Renal cortex interstitium (tissue), 11 donors: Measurements from ENCODE around the gene PXK. TPM values are rescaled to one million over a fixed set of nuclear protein-coding genes. Genes with fewer than 3 reads are reported as not detected.

ENCODE experiments used
- DNase-seq, 11 donors: peaks; one replicate each; pipeline ENCODE4 v3.0.0-alpha.2; 2013; ENCODE audit warnings: low read depth in 9 of 11, low spot score in 4 of 11; ENCODE audit errors: extremely low read depth in 1 of 11
- polyA plus RNA-seq, 3 donors: library from polyadenylated mRNA; unstranded; fragments of 120-200 nt; gene quantifications; one replicate each; pipeline ENCODE4 v1.2.1, GENCODE V29; 2013; ENCODE audit not compliant: insufficient read length in 3 of 3

PXK gene
- polyA plus RNA-seq, 3 donors: 21.8 to 34.0 (median 31.2) TPM

- no peak for DNase-seq
These were observed 140.6 kb downstream of the PXK start for GRCh38 chr3:58473275-58473674.

GRCh38 chr3:58474348-58474911 lies 141.7 kb downstream of the PXK start:
- no peak for DNase-seq

GRCh38 chr3:58474967-58475578 lies 142.4 kb downstream of the PXK start:
- DNase-seq: no peak

Other genes with a start within 250 kb of the PXK start
- 1 to 10 TPM; 2.4 to 9.4 (median 4.4) TPM for gene DNASE1L3, start 121.9 kb upstream of the PXK start, polyA plus RNA-seq
- 10 to 100 TPM; 11.2 to 14.4 (median 12.2) TPM for gene ABHD6, start 95.1 kb upstream of the PXK start, polyA plus RNA-seq
- 10 to 100 TPM; 19.8 to 23.4 (median 21.1) TPM for gene RPP14, start 26.6 kb upstream of the PXK start, polyA plus RNA-seq
- gene HTD2, start 26.4 kb upstream of the PXK start, polyA plus RNA-seq: 10 to 100 TPM; 14.4 to 16.6 (median 14.8) TPM
- gene PDHB, start 100.9 kb downstream of the PXK start, polyA plus RNA-seq: 100 to 1,000 TPM in 2 of 3 donors, 10 to 100 TPM in 1; 95.7 to 118 (median 118) TPM
- gene KCTD6, start 159.2 kb downstream of the PXK start, polyA plus RNA-seq: 10 to 100 TPM; 30.6 to 37.7 (median 33.4) TPM
- 10 to 100 TPM; 33.4 to 43.8 (median 41.6) TPM for gene ACOX2, start 204.3 kb downstream of the PXK start, polyA plus RNA-seq
- 1 to 10 TPM; 4.0 to 5.7 (median 4.6) TPM for gene FAM107A, start 244.5 kb downstream of the PXK start, polyA plus RNA-seq